WI38 (cell line): ENCODE data around the gene STARD5.

Source experiments
- H3K4me3 ChIP-seq: 2 replicates; pipeline ENCODE4 v1.5.1; 2011; ENCODE audit warnings: low read depth, mild to moderate bottlenecking, control low read depth, low read length
- CTCF ChIP-seq: IDR thresholded peaks from 2 replicates; pipeline ENCODE4 v1.5.1; 2012; ENCODE audit warnings: low read depth, mild to moderate bottlenecking, control low read depth, low read length

The STARD5 gene

GRCh38 chr15:81346611-81347010 lies 22.7 kb upstream of the STARD5 start:
- no peak overlapping the region for H3K4me3 ChIP-seq
- no peak for TF ChIP-seq CTCF

- no peak for TF ChIP-seq CTCF
These were observed 19.4 kb upstream of the STARD5 start for GRCh38 chr15:81343371-81343770.

GRCh38 chr15:81341351-81341750 lies 17.4 kb upstream of the STARD5 start:
- no peak overlapping the region for H3K4me3 ChIP-seq
- no peak for TF ChIP-seq CTCF

More at GRCh38 chr15:81343371-81343770, 19.4 kb upstream of the STARD5 start:
- no peak overlapping the region for H3K4me3 ChIP-seq

- H3K4me3 ChIP-seq: no peak overlapping the region
- TF ChIP-seq CTCF: no peak
These were observed 15.9 kb upstream of the STARD5 start for GRCh38 chr15:81339851-81340250.

- no peak overlapping the region for H3K4me3 ChIP-seq
- no peak for TF ChIP-seq CTCF
These were observed 15.4 kb upstream of the STARD5 start for GRCh38 chr15:81339321-81339720.

- no peak for TF ChIP-seq CTCF
- H3K4me3 ChIP-seq: no peak overlapping the region
These were observed 14.4 kb upstream of the STARD5 start for GRCh38 chr15:81338170-81339007.

- TF ChIP-seq CTCF: no peak
These were observed 13.8 kb upstream of the STARD5 start for GRCh38 chr15:81337713-81338157.

More at GRCh38 chr15:81337713-81338157, 13.8 kb upstream of the STARD5 start:
- no peak overlapping the region for H3K4me3 ChIP-seq
